Stimulated activated CD4-positive, alpha-beta T cell treated with anti-CD3 and anti-CD28 coated beads, TNF-alpha, amount 100 ng/mL, for 4 hours (primary cell): ENCODE measurements around the gene LCN15.
"Not testable (repeated sequence)": the region's sequence is repeated elsewhere in the genome, so short reads cannot be mapped to it uniquely, and the experiment has no call there.

Experiments
- DNase-seq, 3 experiments: peaks; one replicate each; pipeline ENCODE4 v3.0.0-alpha.2; 2020; ENCODE audit warnings: low read depth in 3 of 3

The LCN15 gene

GRCh38 chr9:136794281-136794999 is 30.1 kb upstream of the LCN15 start:
- no peak for DNase-seq

DNA sequence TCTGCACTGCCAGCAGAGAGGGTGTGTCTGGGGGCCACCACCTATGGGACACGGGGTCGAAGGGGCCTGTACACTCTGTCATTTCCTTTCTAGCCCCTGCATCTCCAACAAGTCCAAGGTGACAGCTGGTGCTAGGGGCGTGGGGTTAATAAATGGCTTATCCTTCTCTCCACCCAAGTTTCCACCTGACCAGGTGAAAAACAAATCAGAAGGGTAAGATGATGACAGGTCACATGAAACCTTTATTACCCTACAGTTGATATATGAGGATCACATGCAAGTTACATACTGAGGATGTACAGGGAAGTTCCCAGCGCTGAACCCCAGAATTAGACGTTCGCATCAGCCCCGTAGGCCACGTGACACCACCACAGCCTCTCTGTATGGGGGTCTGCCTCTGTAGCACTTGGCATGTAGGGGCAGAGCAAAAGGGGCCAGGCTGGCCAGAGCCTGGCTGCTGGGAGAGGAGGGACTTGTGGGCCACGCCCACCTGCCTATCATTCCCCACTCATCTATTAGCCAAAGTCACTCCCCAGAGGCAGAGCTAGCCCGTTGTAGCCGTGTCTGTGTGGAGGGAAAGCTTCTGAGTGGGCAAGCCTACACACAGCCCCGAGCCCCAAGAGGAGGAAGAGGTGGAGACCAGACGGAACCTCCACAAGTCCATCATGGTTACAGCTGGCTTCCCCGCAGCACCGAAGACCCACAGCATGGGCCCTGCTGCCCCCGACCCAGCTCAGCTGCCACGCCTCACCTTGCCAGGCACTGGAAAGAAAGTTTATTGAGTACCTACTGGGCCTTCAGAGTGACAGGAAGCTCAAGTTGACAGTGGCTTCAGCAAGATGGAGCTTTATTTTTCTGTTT is 29.0 kb upstream of the LCN15 start:
- DNase-seq = no peak

- no peak for DNase-seq
Observed at GRCh38 chr9:136792321-136793085, 28.2 kb upstream of the LCN15 start.

DNA sequence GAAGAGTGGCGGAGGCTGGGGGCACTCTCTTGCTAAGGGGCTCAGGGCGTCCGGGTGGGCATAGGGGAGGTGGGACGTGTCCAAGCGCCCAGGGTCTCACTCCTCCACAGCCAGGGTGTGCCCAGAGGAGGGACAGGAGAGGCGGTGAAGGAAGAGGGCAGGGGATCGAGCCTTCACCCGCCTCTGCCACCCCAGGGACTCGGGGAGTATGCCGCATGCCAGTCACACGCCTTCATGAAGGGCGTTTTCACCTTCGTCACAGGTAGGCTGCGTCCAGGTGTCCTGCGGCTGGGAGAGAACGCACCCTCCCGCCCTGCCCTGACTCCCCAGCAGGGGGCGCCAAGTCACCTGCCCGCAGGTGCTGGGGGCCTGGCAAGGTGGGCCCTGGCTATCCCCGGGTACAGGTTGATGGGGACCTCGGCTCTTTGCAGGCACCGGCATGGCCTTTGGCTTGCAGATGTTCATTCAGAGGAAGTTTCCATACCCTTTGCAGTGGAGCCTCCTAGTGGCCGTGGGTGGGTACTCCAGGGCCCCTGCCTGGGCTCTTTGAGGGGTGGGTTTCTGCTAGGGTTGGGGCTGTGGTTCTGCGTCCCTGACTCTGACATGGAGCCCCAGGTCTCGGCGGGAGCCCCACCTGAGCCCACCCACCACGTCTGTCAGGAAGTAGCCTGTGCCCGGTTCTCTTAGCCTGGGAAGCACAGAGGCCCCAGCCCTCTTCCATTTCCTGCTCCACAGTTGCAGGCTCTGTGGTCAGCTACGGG is 27.4 kb upstream of the LCN15 start:
- DNase-seq = peak; percentile 43 to 61 (median 43)

GRCh38 chr9:136790640-136791515 is 26.6 kb upstream of the LCN15 start, which contains the start of gene TMEM141:
Gene TMEM141, plus strand, starts transcription at chr9:136791344. Its CDS starts 27 bp downstream, at chr9:136791371.
- DNase-seq = peak; percentile 100

DNA sequence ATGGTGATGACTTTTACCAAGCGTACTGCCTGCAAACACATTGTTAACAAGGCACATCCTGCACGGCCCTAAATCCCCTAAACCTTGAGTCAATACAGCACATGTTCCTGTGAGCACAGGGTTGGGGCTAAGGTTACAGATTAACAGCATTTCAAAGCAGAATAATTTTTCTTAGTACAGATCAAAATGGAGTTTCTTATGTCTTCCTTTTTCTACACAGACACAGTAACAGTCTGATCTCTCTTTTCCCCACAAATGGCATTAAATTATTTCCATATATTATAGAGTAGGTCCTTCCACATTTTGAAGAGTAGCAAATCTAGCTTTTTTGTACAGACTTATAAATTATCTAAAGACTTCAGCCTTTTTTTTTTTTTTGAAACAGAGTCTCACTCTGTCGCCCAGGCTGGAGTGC is 25.2 kb upstream of the LCN15 start:
- DNase-seq = no peak

DNA sequence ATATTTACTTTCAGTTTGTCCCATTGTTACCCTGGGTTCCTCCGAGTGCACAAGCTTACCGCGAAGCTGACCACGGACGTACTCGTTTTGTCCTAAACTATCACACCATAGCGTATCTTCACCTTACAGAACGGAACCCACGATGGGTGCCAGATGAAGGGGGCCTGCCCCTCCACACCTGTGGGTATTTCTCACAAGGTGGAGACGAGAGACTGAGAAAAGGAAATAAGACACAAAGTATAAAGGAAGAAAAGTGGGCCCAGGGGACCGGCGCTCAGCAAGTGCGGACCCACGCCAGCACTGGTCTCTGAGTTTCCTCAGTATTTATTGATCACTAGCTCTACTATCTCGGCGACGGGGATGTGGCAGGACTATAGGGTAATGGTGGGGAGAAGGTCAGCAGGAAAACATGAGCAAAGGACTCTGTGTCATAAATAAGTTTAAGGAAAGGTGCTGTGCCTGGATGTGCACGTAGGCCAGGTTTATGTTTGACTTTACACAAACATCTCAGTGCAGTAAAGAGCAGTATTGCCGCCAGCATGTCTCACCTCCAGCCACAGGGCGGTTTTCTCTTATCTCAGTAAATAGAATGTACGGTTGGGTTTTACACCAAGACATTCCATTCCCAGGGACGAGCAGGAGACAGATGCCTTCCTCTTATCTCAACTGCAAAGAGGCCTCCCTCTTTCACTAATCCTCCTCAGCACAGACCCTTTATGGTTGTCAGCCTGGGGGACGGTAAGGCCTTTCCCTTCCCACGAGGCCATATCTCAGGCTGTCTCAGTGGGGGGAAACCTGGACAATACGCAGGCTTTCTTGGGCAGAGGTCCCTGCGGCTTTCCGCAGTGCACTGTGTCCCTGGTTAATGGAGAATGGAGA is 24.6 kb upstream of the LCN15 start:
- DNase-seq = not testable (repeated sequence)

DNA sequence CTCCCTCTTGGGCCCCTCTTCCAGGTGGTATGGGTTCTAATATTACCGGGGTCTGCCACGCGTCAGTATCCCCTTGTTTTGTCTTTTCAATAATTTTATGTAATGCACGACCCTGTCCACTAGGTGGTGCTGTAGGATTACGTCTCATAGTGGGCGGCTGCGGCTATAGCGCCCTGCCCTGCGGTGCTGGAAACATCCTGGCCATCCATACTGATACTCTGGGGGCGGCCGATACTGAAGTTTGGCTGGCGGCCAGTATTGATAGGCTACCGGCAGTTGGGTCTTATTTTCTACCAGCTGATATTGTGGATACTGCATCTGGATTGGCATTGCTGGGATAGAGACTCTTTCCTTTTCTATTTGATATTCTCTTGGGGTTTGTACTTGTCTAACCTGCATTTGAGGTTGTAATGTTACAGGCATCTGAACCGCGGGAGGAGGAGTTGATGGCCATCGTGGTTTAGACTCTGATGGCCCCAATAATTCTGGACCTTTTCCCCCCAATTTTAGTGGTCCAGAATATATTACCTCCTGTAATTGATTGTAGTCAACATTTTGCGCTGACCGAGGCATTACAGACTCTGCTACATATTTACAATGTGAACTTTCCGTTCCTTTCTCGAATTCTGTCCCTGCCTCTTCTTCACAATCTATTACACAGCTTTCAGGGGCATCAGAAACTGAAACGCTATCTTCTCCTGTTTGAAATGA is 23.5 kb upstream of the LCN15 start:
- peak in 2 of 3 experiments; percentile 35 to 49 for DNase-seq

DNA sequence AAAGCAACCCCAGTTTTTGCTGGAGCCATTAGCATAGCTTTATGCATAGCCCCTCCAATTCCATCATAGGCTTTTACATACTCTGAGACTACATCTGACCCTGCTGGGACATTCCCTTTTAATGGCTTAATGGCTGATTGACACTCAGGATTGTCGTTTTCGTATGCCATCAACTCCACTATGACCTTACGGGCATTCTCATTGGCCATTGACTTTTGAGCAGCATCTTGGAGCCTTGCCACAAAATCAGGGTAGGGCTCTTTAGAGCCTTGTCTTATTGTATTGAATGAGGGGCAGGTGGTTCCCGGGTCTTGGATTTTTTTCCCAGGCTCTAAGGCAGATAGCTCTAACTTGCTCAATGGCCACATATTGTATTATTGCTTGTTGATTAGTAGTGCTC is 22.7 kb upstream of the LCN15 start:
- DNase-seq = not testable (repeated sequence)

GRCh38 chr9:136786451-136786850 is 22.1 kb upstream of the LCN15 start:
- no peak for DNase-seq

DNA sequence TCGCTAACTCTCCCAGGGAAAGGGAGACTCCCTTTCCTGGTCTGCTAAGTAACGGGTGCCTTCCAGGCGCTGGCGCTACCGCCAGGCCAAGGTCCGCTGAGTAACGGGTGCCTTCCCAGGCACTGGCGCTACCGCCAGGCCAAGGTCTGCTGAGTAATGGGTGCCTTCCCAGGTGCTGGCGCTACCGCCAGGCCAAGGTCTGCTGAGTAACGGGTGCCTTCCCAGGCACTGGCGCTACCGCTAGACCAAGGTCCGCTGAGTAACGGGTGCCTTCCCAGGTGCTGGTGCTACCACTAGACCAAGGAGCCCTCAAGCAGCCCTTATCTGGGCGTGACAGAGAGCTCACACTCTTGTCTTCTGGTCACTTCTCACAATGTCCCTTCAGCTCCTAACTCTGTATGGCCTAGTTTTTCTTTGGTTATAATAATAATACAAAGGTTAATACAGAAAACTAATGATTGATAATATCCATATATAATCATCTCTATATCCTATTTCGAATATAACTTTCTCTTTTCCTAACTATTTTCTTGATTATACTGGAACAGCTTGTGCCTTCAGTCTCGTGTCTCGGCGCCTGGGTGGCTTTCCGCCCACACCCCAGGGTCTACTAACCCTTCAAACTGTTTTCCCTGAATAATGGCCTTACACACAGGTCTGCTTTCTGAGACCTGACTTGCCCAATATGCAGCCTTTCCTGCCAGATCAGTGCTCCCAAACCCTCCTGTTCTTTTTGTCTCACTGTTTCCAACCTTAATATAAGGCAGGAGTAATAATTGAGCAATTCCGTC is 21.4 kb upstream of the LCN15 start:
- not testable (repeated sequence) for DNase-seq

GRCh38 chr9:136784997-136785361 is 20.7 kb upstream of the LCN15 start:
- no peak for DNase-seq

DNA sequence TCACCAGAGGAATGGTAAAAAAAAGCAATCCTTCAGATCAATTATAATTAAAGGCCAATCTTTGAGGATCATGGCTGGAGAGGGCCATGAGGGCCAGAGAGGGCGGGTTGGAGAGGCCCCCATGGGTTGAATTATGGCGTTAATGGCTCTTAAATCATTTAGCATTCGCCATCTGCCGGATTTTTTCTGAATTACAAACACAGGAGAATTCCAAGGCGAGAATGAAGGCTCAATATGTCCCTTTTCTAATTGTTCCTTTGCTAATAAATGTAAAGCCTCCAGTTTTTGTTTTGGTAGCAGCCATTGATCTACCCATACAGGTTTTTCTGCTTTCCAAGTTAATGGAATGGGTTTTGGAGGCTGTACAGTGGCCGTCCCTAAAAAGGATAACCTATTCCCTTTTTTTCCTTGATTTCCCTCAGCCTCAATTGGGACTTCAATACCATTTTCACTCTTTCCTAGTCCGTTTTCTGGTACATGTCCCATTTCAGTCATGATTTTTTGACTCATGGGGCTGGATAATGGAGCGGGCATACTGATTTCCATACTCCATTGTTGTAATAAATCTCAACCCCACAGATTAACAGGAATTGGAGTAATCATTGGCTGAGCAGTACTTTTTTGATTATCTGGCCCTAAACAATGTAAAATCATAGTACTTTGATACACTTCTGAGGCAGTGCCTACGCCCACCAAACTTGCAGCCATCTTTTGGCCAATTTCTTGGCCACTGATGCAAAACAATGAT is 20.1 kb upstream of the LCN15 start:
- no peak for DNase-seq

DNA sequence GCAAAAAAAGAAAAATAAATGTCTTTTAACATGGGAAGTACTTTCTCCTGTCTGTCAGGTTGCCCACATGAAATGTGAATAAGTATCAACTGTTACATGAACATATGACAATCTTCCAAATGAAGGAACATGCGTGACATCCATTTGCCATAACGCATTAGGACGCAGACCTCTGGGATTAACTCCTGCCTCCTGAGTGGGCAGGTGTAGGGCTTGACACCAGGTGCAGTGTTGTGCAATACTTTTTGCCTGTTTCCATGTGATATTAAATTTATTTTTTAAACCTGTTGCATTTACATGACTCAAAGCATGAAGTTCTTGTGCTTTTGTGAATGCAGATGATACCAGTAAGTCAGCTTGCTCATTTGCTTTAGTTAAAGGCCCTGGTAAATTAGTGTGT is 18.1 kb upstream of the LCN15 start:
- no peak for DNase-seq

GRCh38 chr9:136779808-136780207 is 15.5 kb upstream of the LCN15 start:
- DNase-seq = no peak

DNA sequence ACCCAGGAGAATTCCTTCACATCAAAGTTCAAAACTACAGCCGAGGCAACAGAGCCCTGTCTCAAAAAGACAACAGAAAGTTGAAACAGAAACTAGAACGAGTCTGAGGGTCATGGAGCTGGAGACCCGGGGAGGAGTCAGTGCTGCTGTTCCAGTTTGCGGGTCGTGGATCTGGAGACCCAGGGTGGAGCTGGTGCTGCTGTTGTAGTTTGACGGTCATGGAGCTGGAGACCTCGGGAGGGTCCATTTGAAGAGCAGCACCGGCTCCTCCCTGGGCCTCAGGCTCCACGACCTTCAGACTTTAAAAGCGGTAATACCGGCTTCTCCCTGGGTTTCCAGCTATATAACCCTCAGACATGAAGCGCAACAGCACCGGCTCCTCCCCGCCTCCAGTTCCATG is 13.0 kb upstream of the LCN15 start:
- DNase-seq = no peak

- DNase-seq = no peak
Observed at GRCh38 chr9:136776947-136777346, 12.6 kb upstream of the LCN15 start.
